HEK293T (cell line): ENCODE results near the gene SRP68.
"Not testable (repeated sequence)": the region's sequence is repeated elsewhere in the genome, so short reads cannot be mapped to it uniquely, and the experiment has no call there.

ENCODE experiments used
- CTCF ChIA-PET: fragments of 350-600 bp; formaldehyde crosslinking; extraction: SDS; loops from one replicate; lab custom pipeline; 2021; ENCODE audit warnings: antibody characterized with exemption, inconsistent platforms; lab: Yijun Ruan, JAX
- POLR2A ChIA-PET: fragments of 350-600 bp; formaldehyde crosslinking; extraction: SDS; loops from one replicate; lab custom pipeline; 2020; ENCODE audit warnings: antibody characterized with exemption, inconsistent platforms; lab: Yijun Ruan, JAX
- DNase-seq: peaks from one replicate; pipeline ENCODE4 v3.0.0; 2012; ENCODE audit warnings: mixed read lengths; ENCODE audit errors: extremely low spot score
- ARNT ChIP-seq: fragments of 450-650 bp; IDR thresholded peaks from 2 replicates; pipeline ENCODE4 v1.6.1; 2017; ENCODE audit warnings: mild to moderate bottlenecking
- BHLHE40 ChIP-seq: fragments of 450-650 bp; IDR thresholded peaks from 2 replicates; pipeline ENCODE4 v1.6.1; 2016; ENCODE audit warnings: mild to moderate bottlenecking, moderate library complexity, borderline replicate concordance
- CTBP1 ChIP-seq: fragments of 450-650 bp; IDR thresholded peaks from 2 replicates; pipeline ENCODE4 v1.6.1; 2016; ENCODE audit warnings: borderline replicate concordance
- ELF4 ChIP-seq: fragments of 450-650 bp; IDR thresholded peaks from 2 replicates; pipeline ENCODE4 v1.6.1; 2017; ENCODE audit warnings: antibody characterized with exemption
- FOXA1 ChIP-seq: fragments of 450-650 bp; IDR thresholded peaks from 2 replicates; pipeline ENCODE4 v1.6.1; 2016; ENCODE audit warnings: mild to moderate bottlenecking
- FOXK2 ChIP-seq: fragments of 450-650 bp; IDR thresholded peaks from 2 replicates; pipeline ENCODE4 v1.6.1; 2016; ENCODE audit warnings: mild to moderate bottlenecking
- FOXM1 ChIP-seq: fragments of 450-650 bp; IDR thresholded peaks from 2 replicates; pipeline ENCODE4 v1.6.1; 2017; ENCODE audit warnings: mild to moderate bottlenecking, borderline replicate concordance
- HDGF ChIP-seq: fragments of 450-650 bp; IDR thresholded peaks from 2 replicates; pipeline ENCODE4 v1.6.1; 2017; ENCODE audit warnings: antibody characterized with exemption, borderline replicate concordance
- L3MBTL2 ChIP-seq: fragments of 450-650 bp; conservative IDR thresholded peaks from 2 replicates; pipeline ENCODE4 v1.6.1; 2016; ENCODE audit warnings: mild to moderate bottlenecking
- LEF1 ChIP-seq: fragments of 450-650 bp; IDR thresholded peaks from 2 replicates; pipeline ENCODE4 v1.6.1; 2017; ENCODE audit warnings: mild to moderate bottlenecking, borderline replicate concordance
- NFRKB ChIP-seq: fragments of 450-650 bp; IDR thresholded peaks from 2 replicates; pipeline ENCODE4 v1.6.1; 2016; ENCODE audit warnings: mild to moderate bottlenecking, moderate library complexity
- PKNOX1 ChIP-seq: fragments of 450-650 bp; IDR thresholded peaks from 2 replicates; pipeline ENCODE4 v1.6.1; 2016
- SP1 ChIP-seq: fragments of 450-650 bp; IDR thresholded peaks from 2 replicates; pipeline ENCODE4 v1.6.1; 2017
- SUZ12 ChIP-seq: fragments of 450-650 bp; IDR thresholded peaks from 2 replicates; pipeline ENCODE4 v1.6.1; 2016; ENCODE audit warnings: mild to moderate bottlenecking
- TARDBP ChIP-seq: fragments of 450-650 bp; IDR thresholded peaks from 2 replicates; pipeline ENCODE4 v1.6.1; 2016
- ZNF384 ChIP-seq: fragments of 450-650 bp; IDR thresholded peaks from 2 replicates; pipeline ENCODE4 v1.6.1; 2016

SRP68 gene

GRCh38 chr17:76074390-76075363, 2.4 kb upstream of the SRP68 start, which contains the start of gene GALR2:
GALR2 (plus strand) TSS chr17:76074781; CDS start chr17:76074884, 103 bp downstream.
- no peak for DNase-seq
- TF ChIP-seq HDGF (no peak), BHLHE40 (no peak), ELF4 (no peak)
- CTCF ChIA-PET: interaction anchor here (0.6 kb wide), 1 partner anchor 186 kb away, joined by 4 read pairs; no protein-coding TSS in a partner anchor
- POLR2A ChIA-PET: no interaction called here

GRCh38 chr17:76071531-76072147, 678 bp downstream of the SRP68 start:
- POLR2A ChIA-PET: interaction anchor here (0.5 to 2.1 kb wide), 13 partner anchors 8 to 203 kb away, joined by 3 to 12 read pairs (median 6); partner anchors contain the start of gene EXOC7
- no peak for DNase-seq
- CTCF ChIA-PET: no interaction called here
- TF ChIP-seq FOXK2 (no peak), CTBP1 (no peak), LEF1 (no peak), SP1 (no peak), PKNOX1 (no peak), TARDBP (no peak), L3MBTL2 (no peak), HDGF (no peak), ARNT (no peak), ZNF384 (no peak), FOXA1 (no peak), FOXM1 (no peak), BHLHE40 (no peak), NFRKB (no peak), ELF4 (no peak), SUZ12 (no peak)

GRCh38 chr17:76065775-76066174, 6.5 kb downstream of the SRP68 start:
- ChIA-PET POLR2A (interaction anchor here (1.4 kb wide), 1 partner anchor 286 kb away, joined by 4 read pairs; no protein-coding TSS in a partner anchor), CTCF (no interaction called here)
- no peak for TF ChIP-seq FOXM1

GRCh38 chr17:76063875-76064546, 8.3 kb downstream of the SRP68 start:
- ChIA-PET POLR2A (interaction anchor here (0.8 to 2.1 kb wide), 3 partner anchors 8 to 284 kb away, joined by 3 to 9 read pairs (median 4); partner anchors contain the start of gene SRP68), CTCF (interaction anchor here (0.6 kb wide), 1 partner anchor 226 kb away, joined by 3 read pairs; no protein-coding TSS in a partner anchor)
- TF ChIP-seq FOXK2: no peak
- no peak for TF ChIP-seq BHLHE40
- TF ChIP-seq FOXM1: no peak
- no peak for TF ChIP-seq NFRKB
- TF ChIP-seq TARDBP: no peak
- no peak for TF ChIP-seq ELF4
- TF ChIP-seq L3MBTL2: no peak
- no peak for TF ChIP-seq SP1
- no peak for TF ChIP-seq SUZ12
- TF ChIP-seq HDGF: no peak
- TF ChIP-seq LEF1: no peak
- no peak for TF ChIP-seq PKNOX1
- no peak for TF ChIP-seq ARNT
- TF ChIP-seq ZNF384: no peak
- no peak for TF ChIP-seq CTBP1
- TF ChIP-seq FOXA1: no peak
- DNase-seq: no peak

More at GRCh38 chr17:76065775-76066174, 6.5 kb downstream of the SRP68 start:
- no peak for DNase-seq

GRCh38 chr17:76058264-76058663, 14.1 kb downstream of the SRP68 start:
- DNase-seq, CTCF ChIA-PET: not testable (repeated sequence)
- POLR2A ChIA-PET: interaction anchor here (0.9 kb wide), 1 partner anchor 14 kb away, joined by 3 read pairs; the partner anchor contains the start of gene SRP68

- TF ChIP-seq ZNF384: no peak
- TF ChIP-seq LEF1: no peak
- TF ChIP-seq NFRKB: no peak
- ChIA-PET CTCF (interaction anchor here (1.0 kb wide), 1 partner anchor 42 kb away, joined by 4 read pairs; no protein-coding TSS in a partner anchor), POLR2A (no interaction called here)
- no peak for DNase-seq
Observed at GRCh38 chr17:76056882-76057281, 15.4 kb downstream of the SRP68 start.
